Measurements from ENCODE around the gene OTOP3. TPM values are rescaled to one million over a fixed set of nuclear protein-coding genes. Genes with fewer than 3 reads are reported as not detected.
"Not testable (repeated sequence)": the region's sequence is repeated elsewhere in the genome, so short reads cannot be mapped to it uniquely, and the experiment has no call there.

Gene OTOP3
- total RNA-seq, 1 donor from 2014 or later, result not detected

GRCh38 chr17:74981979-74982662 is 46.4 kb downstream of the OTOP3 start:
- peak; percentile 69 for DNase-seq (ENCODE audit: low spot score)

- DNase-seq (ENCODE audit: low spot score), result not testable (repeated sequence)
Measured at GRCh38 chr17:74982663-74983313, 47.1 kb downstream of the OTOP3 start.

- no peak for DNase-seq (ENCODE audit: low spot score)
Measured at GRCh38 chr17:74986206-74986576, 50.5 kb downstream of the OTOP3 start.

- peak; percentile 97 for DNase-seq (ENCODE audit: low spot score)
Measured at GRCh38 chr17:74987418-74987908, 51.8 kb downstream of the OTOP3 start, which contains the start of gene CDR2L. CDR2L (plus strand) TSS chr17:74987632; CDS start chr17:74988044, 412 bp downstream.

- DNase-seq (ENCODE audit: low spot score), result peak; percentile 91
Measured at GRCh38 chr17:74987909-74988711, 52.4 kb downstream of the OTOP3 start.

GRCh38 chr17:74990581-74991105 is 54.9 kb downstream of the OTOP3 start:
- DNase-seq (ENCODE audit: low spot score), result no peak

GRCh38 chr17:74992223-74992622 is 56.5 kb downstream of the OTOP3 start:
- DNase-seq (ENCODE audit: low spot score), result no peak

GRCh38 chr17:74994440-74994839 is 58.7 kb downstream of the OTOP3 start:
- no peak for DNase-seq (ENCODE audit: low spot score)

GRCh38 chr17:74995847-74996246 is 60.1 kb downstream of the OTOP3 start:
- DNase-seq (ENCODE audit: low spot score), result no peak

GRCh38 chr17:74998783-74999182 is 63.1 kb downstream of the OTOP3 start:
- peak; percentile 36 for DNase-seq (ENCODE audit: low spot score)

GRCh38 chr17:74999523-74999922 is 63.8 kb downstream of the OTOP3 start:
- DNase-seq (ENCODE audit: low spot score), result no peak

Other genes with a start within 250 kb of the OTOP3 start
- gene CD300LF, start 223.0 kb upstream of the OTOP3 start, total RNA-seq (ENCODE audit: insufficient read depth, low replicate concordance), result 3.1 TPM
- gene RAB37, start 198.6 kb upstream of the OTOP3 start, total RNA-seq (ENCODE audit: insufficient read depth, low replicate concordance), result 4.6 TPM
- 12.5 TPM for gene NHERF1, start 187.3 kb upstream of the OTOP3 start, total RNA-seq (ENCODE audit: insufficient read depth, low replicate concordance)
- gene NAT9, start 159.6 kb upstream of the OTOP3 start, total RNA-seq (ENCODE audit: insufficient read depth, low replicate concordance), result 18.1 TPM
- 4.1 TPM for gene GRIN2C, start 76.0 kb upstream of the OTOP3 start, total RNA-seq (ENCODE audit: insufficient read depth, low replicate concordance)
- gene FDXR, start 62.9 kb upstream of the OTOP3 start, total RNA-seq (ENCODE audit: insufficient read depth, low replicate concordance), result 1.7 TPM
- not detected for gene FADS6, start 42.3 kb upstream of the OTOP3 start, total RNA-seq (ENCODE audit: insufficient read depth, low replicate concordance)
- gene USH1G, start 12.6 kb upstream of the OTOP3 start, total RNA-seq (ENCODE audit: insufficient read depth, low replicate concordance), result 2.9 TPM
- 0.72 TPM for gene OTOP2, start 11.6 kb upstream of the OTOP3 start, total RNA-seq (ENCODE audit: insufficient read depth, low replicate concordance)
- gene HID1, start 36.9 kb downstream of the OTOP3 start, total RNA-seq (ENCODE audit: insufficient read depth, low replicate concordance), result 8.9 TPM
- 3.1 TPM for gene CDR2L, start 51.7 kb downstream of the OTOP3 start, total RNA-seq (ENCODE audit: insufficient read depth, low replicate concordance)
- gene MRPL58, start 76.8 kb downstream of the OTOP3 start, total RNA-seq (ENCODE audit: insufficient read depth, low replicate concordance), result 24.6 TPM
- gene ATP5PD, start 111.1 kb downstream of the OTOP3 start, total RNA-seq (ENCODE audit: insufficient read depth, low replicate concordance), result 231 TPM
- gene KCTD2, start 111.3 kb downstream of the OTOP3 start, total RNA-seq (ENCODE audit: insufficient read depth, low replicate concordance), result 21.2 TPM
- 20.7 TPM for gene SLC16A5, start 152.1 kb downstream of the OTOP3 start, total RNA-seq (ENCODE audit: insufficient read depth, low replicate concordance)
- 2.6 TPM for gene ARMC7, start 174.1 kb downstream of the OTOP3 start, total RNA-seq (ENCODE audit: insufficient read depth, low replicate concordance)
- 47.7 TPM for gene NT5C, start 195.8 kb downstream of the OTOP3 start, total RNA-seq (ENCODE audit: insufficient read depth, low replicate concordance)
- gene JPT1, start 218.6 kb downstream of the OTOP3 start, total RNA-seq (ENCODE audit: insufficient read depth, low replicate concordance), result 16.6 TPM
- 67.2 TPM for gene SUMO2, start 247.1 kb downstream of the OTOP3 start, total RNA-seq (ENCODE audit: insufficient read depth, low replicate concordance)

Data from umbilical cord (tissue), 2 donors.